H9 (cell line): ENCODE data around the gene MOV10L1. TPM values are rescaled to one million over a fixed set of nuclear protein-coding genes. Genes with fewer than 3 reads are reported as not detected.

Experiments
- DNase-seq: peaks from one replicate; pipeline ENCODE4 v3.0.0-alpha.2; 2017
- H2AFZ ChIP-seq: one replicate; pipeline ENCODE4 v1.6.1; 2013; ENCODE audit warnings: mild to moderate bottlenecking, low read length, control low read depth, moderate library complexity
- H2AK5ac ChIP-seq: 2 replicates; pipeline ENCODE4 v1.6.1; 2013; ENCODE audit warnings: low read length, control low read depth, mixed read lengths; ENCODE audit not compliant: insufficient read length
- H2BK120ac ChIP-seq: one replicate; pipeline ENCODE4 v1.6.1; 2013; ENCODE audit warnings: low read depth, mild to moderate bottlenecking, low read length, control low read depth, inconsistent platforms; ENCODE audit not compliant: poor library complexity, severe bottlenecking
- H2BK12ac ChIP-seq: 2 replicates; pipeline ENCODE4 v1.6.1; 2013; ENCODE audit warnings: low read length, control low read depth, mixed read lengths, low read depth; ENCODE audit not compliant: insufficient read length
- H2BK15ac ChIP-seq: 2 replicates; pipeline ENCODE4 v1.6.1; 2013; ENCODE audit warnings: low read depth, low read length, control low read depth
- H2BK20ac ChIP-seq: one replicate; pipeline ENCODE4 v1.6.1; 2013; ENCODE audit warnings: low read depth, mild to moderate bottlenecking, low read length, control low read depth, inconsistent platforms; ENCODE audit not compliant: poor library complexity, severe bottlenecking
- H2BK5ac ChIP-seq: 2 replicates; pipeline ENCODE4 v1.6.1; 2013; ENCODE audit warnings: low read length, control low read depth, mixed read lengths; ENCODE audit not compliant: insufficient read length
- H3K14ac ChIP-seq: 2 replicates; pipeline ENCODE4 v1.6.1; 2013; ENCODE audit warnings: low read length, control low read depth; ENCODE audit not compliant: insufficient read depth
- H3K18ac ChIP-seq: 2 replicates; pipeline ENCODE4 v1.6.1; 2013; ENCODE audit warnings: low read depth, mild to moderate bottlenecking, mixed read lengths, low read length, control low read depth; ENCODE audit not compliant: insufficient read length
- H3K23ac ChIP-seq: 2 replicates; pipeline ENCODE4 v1.6.1; 2013; ENCODE audit warnings: low read length, control low read depth, mixed read lengths, low read depth; ENCODE audit not compliant: insufficient read length
- H3K23me2 ChIP-seq: 2 replicates; pipeline ENCODE4 v1.6.1; 2013; ENCODE audit warnings: low read depth, mild to moderate bottlenecking, mixed read lengths, low read length, control low read depth; ENCODE audit not compliant: insufficient read length, poor library complexity, severe bottlenecking
- H3K27ac ChIP-seq: 2 replicates; pipeline ENCODE4 v1.5.1; 2013; ENCODE audit warnings: low read length, control low read depth, mixed read lengths, low read depth; ENCODE audit not compliant: insufficient read length
- H3K27me3 ChIP-seq: 2 replicates; pipeline ENCODE4 v1.6.1; 2013; ENCODE audit warnings: low read length, control low read depth, inconsistent platforms; ENCODE audit not compliant: insufficient read depth
- H3K4ac ChIP-seq: 2 replicates; pipeline ENCODE4 v1.6.1; 2013; ENCODE audit warnings: low read depth, mild to moderate bottlenecking, control low read depth, inconsistent platforms, low read length, moderate library complexity
- H3K4me1 ChIP-seq: 2 replicates; pipeline ENCODE4 v1.6.1; 2013; ENCODE audit warnings: low read length, control low read depth, inconsistent platforms; ENCODE audit not compliant: insufficient read depth
- H3K4me2 ChIP-seq: 2 replicates; pipeline ENCODE4 v1.6.1; 2013; ENCODE audit warnings: low read length, control low read depth, mixed read lengths; ENCODE audit not compliant: insufficient read length, insufficient read depth
- H3K56ac ChIP-seq: 2 replicates; pipeline ENCODE4 v1.6.1; 2013; ENCODE audit warnings: low read depth, mild to moderate bottlenecking, mixed read lengths, low read length, control low read depth; ENCODE audit not compliant: insufficient read length
- H3K79me1 ChIP-seq: 2 replicates; pipeline ENCODE4 v1.6.1; 2013; ENCODE audit warnings: low read depth, mild to moderate bottlenecking, moderate library complexity, low read length, control low read depth, inconsistent platforms; ENCODE audit not compliant: insufficient read depth, poor library complexity, severe bottlenecking
- H3K79me2 ChIP-seq: 2 replicates; pipeline ENCODE4 v1.6.1; 2013; ENCODE audit warnings: low read length, control low read depth, inconsistent platforms; ENCODE audit not compliant: insufficient read depth
- H3K9ac ChIP-seq: 2 replicates; pipeline ENCODE4 v1.6.1; 2013; ENCODE audit warnings: low read length, control low read depth, mixed read lengths; ENCODE audit not compliant: insufficient read length; ENCODE audit errors: extremely low read depth
- H3K9me3 ChIP-seq: one replicate; pipeline ENCODE4 v1.6.1; 2013; ENCODE audit warnings: low read depth, low read length, inconsistent platforms; ENCODE audit not compliant: control insufficient read depth
- H3T11ph ChIP-seq: one replicate; pipeline ENCODE4 v1.6.1; 2013; ENCODE audit warnings: mild to moderate bottlenecking, low read length, control low read depth, inconsistent platforms
- H4K20me1 ChIP-seq: one replicate; pipeline ENCODE4 v1.6.1; 2013; ENCODE audit not compliant: control insufficient read depth, insufficient read length, insufficient read depth
- H4K5ac ChIP-seq: 2 replicates; pipeline ENCODE4 v1.6.1; 2013; ENCODE audit warnings: low read depth, mild to moderate bottlenecking, mixed read lengths, low read length, control low read depth; ENCODE audit not compliant: insufficient read length
- H4K8ac ChIP-seq: replicated peaks from 2 replicates; pipeline ENCODE4 v1.6.1; 2013; ENCODE audit warnings: low read length, control low read depth, mixed read lengths, low read depth; ENCODE audit not compliant: insufficient read length
- H4K91ac ChIP-seq: 2 replicates; pipeline ENCODE4 v1.6.1; 2013; ENCODE audit warnings: low read depth, mild to moderate bottlenecking, moderate library complexity, mixed read lengths, low read length, control low read depth; ENCODE audit not compliant: insufficient read length
- H3K27ac Mint-ChIP-seq, 3 experiments: 2 replicates in 2 of 3; 3 replicates in 1 of 3; pipeline ENCODE4 v1.8.0; 2020 to 2021; ENCODE audit warnings: mixed read lengths in 3 of 3, mild to moderate bottlenecking in 1 of 3, moderate library complexity in 1 of 3
- H3K27me3 Mint-ChIP-seq: 2 replicates; pipeline ENCODE4 v1.8.0; 2021; ENCODE audit warnings: low read depth, mild to moderate bottlenecking, moderate library complexity, mixed read lengths
- H3K36me3 Mint-ChIP-seq, 3 experiments: 2 replicates in 2 of 3; 3 replicates in 1 of 3; pipeline ENCODE4 v1.8.0; 2020 to 2021; ENCODE audit warnings: low read depth in 3 of 3, mixed read lengths in 3 of 3; ENCODE audit not compliant: insufficient read depth in 1 of 3
- H3K4me1 Mint-ChIP-seq, 2 experiments: 2 replicates each; pipeline ENCODE4 v1.8.0; 2020; ENCODE audit warnings: mixed read lengths in 2 of 2
- H3K4me3 Mint-ChIP-seq, 2 experiments: 2 replicates in 1 of 2; 3 replicates in 1 of 2; pipeline ENCODE4 v1.8.0; 2020 to 2021; ENCODE audit warnings: mild to moderate bottlenecking in 2 of 2, mixed read lengths in 2 of 2, moderate library complexity in 1 of 2
- H3K9me3 Mint-ChIP-seq, 2 experiments: 2 replicates in 1 of 2; 3 replicates in 1 of 2; pipeline ENCODE4 v1.8.0; 2020; ENCODE audit warnings: mild to moderate bottlenecking in 2 of 2, mixed read lengths in 2 of 2, moderate library complexity in 1 of 2
- CTCF ChIP-seq: fragments of 200-600 bp; sonication (generic); conservative IDR thresholded peaks from 3 replicates; pipeline ENCODE4 v1.8.0; 2021; ENCODE audit warnings: antibody characterized with exemption, mild to moderate bottlenecking
- WGBS: extraction: QIAGEN DNeasy Blood & Tissue Kit; methylation state at CpG from one replicate; pipeline ENCODE4 v1.1.7; 2013; ENCODE audit warnings: missing lambda C conversion rate, low lambda C conversion rate, mixed read lengths; ENCODE audit not compliant: insufficient read length; ENCODE audit errors: extremely low coverage; 5-methylcytosine and 5-hydroxymethylcytosine counted together
- total RNA-seq: library from RNA; stranded (reverse); gene quantifications from 2 replicates; pipeline ENCODE4 v1.2.1, GENCODE V29; 2021

The MOV10L1 gene
- total RNA-seq, 1 experiment from 2014 or later: not detected

- H3K79me1 ChIP-seq: no peaks in the 10 kb centered on the region
- no CpG with 5 or more reads among the region's 5 CpGs for WGBS
- Mint-ChIP-seq H3K36me3 (peaks cover 0 to 2% (median 0%) of the 10 kb centered on the region in 3 experiments; a peak in 1 of 7 replicates), H3K9me3 (peaks cover 0 to 14% of the 10 kb centered on the region in 2 experiments; a peak in 1 of 5 replicates), H3K4me1 (no peaks in the 10 kb centered on the region), H3K27ac (no peak overlapping the region), H3K4me3 (no peak overlapping the region), H3K27me3 (peaks cover 24% of the 10 kb centered on the region)
- no peak overlapping the region for H2AFZ ChIP-seq
- H3K4ac ChIP-seq: no peak overlapping the region
- H3K23me2 ChIP-seq: no peaks in the 10 kb centered on the region
- no peak for DNase-seq
- H2BK120ac ChIP-seq: no peak overlapping the region
- H3T11ph ChIP-seq: no peak overlapping the region
- no peaks in the 10 kb centered on the region for H3K4me1 ChIP-seq
- no peak overlapping the region for H2BK15ac ChIP-seq
- H4K8ac ChIP-seq: no peak overlapping the region
- H3K18ac ChIP-seq: no peak overlapping the region
- H3K4me2 ChIP-seq: no peak overlapping the region
- H3K23ac ChIP-seq: no peak overlapping the region
- H3K56ac ChIP-seq: no peak overlapping the region
- H4K5ac ChIP-seq: no peak overlapping the region
- no peak for TF ChIP-seq CTCF
- H4K20me1 ChIP-seq: no peaks in the 10 kb centered on the region
- no peaks in the 10 kb centered on the region for H3K27me3 ChIP-seq
- no peak overlapping the region for H4K91ac ChIP-seq
- H3K79me2 ChIP-seq: no peaks in the 10 kb centered on the region
- no peak overlapping the region for H3K27ac ChIP-seq
- H3K9ac ChIP-seq: no peak overlapping the region
- H2BK5ac ChIP-seq: no peak overlapping the region
- no peak overlapping the region for H2BK20ac ChIP-seq
- no peak overlapping the region for H2AK5ac ChIP-seq
- H3K14ac ChIP-seq: no peak overlapping the region
- no peaks in the 10 kb centered on the region for H3K9me3 ChIP-seq
- no peak overlapping the region for H2BK12ac ChIP-seq
These were observed 2.5 kb downstream of the MOV10L1 start for GRCh38 chr22:50092342-50092741.
